Naive thymus-derived CD8-positive, alpha-beta T cell (primary cell): Measurements from ENCODE around the gene SIVA1. TPM values are rescaled to one million over a fixed set of nuclear protein-coding genes. Genes with fewer than 3 reads are reported as not detected.

Experiments used
- ATAC-seq, 2 donors: fragments of 150-1000 bp; cut with Tn5 transposase in 1 of 2; sonication (Bioruptor Pico), chemical (Tn5 transposase) in 1 of 2; 1 replicate in 1 of 2; 2 replicates in 1 of 2; pipeline ENCODE4 v1.10.0; 2021; ENCODE audit warnings: mild to moderate bottlenecking in 2 of 2, moderate library complexity in 2 of 2
- POLR2A ChIA-PET: fragments of 350-600 bp; sonication (Branson Sonifier 250); formaldehyde crosslinking; loops from one replicate; lab custom pipeline; 2021; ENCODE audit warnings: antibody characterized with exemption; lab: Charles Lee
- DNase-seq, 10 donors: peaks; one replicate each; pipeline versions ENCODE4 v3.0.0 to v3.0.0-alpha.2; 2020 to 2022
- H3K27ac Mint-ChIP-seq, 10 donors: one replicate each; pipeline ENCODE4 v1.8.0; 2020 to 2022; ENCODE audit warnings: mild to moderate bottlenecking in 10 of 10, mixed read lengths in 10 of 10, moderate library complexity in 4 of 10, inconsistent platforms in 1 of 10
- H3K27me3 Mint-ChIP-seq, 5 donors: one replicate each; pipeline ENCODE4 v1.8.0; 2021 to 2022; ENCODE audit warnings: mixed read lengths in 5 of 5
- H3K36me3 Mint-ChIP-seq, 3 donors: one replicate each; pipeline ENCODE4 v1.8.0; 2020 to 2022; ENCODE audit warnings: mixed read lengths in 3 of 3, mild to moderate bottlenecking in 2 of 3, inconsistent platforms in 1 of 3
- H3K4me1 Mint-ChIP-seq, 4 donors: one replicate each; pipeline ENCODE4 v1.8.0; 2021 to 2022; ENCODE audit warnings: mixed read lengths in 4 of 4
- H3K4me3 Mint-ChIP-seq, 10 donors: one replicate each; pipeline ENCODE4 v1.8.0; 2020 to 2022; ENCODE audit warnings: mild to moderate bottlenecking in 10 of 10, mixed read lengths in 10 of 10, moderate library complexity in 6 of 10, inconsistent platforms in 1 of 10
- H3K9me3 Mint-ChIP-seq, 9 donors: one replicate each; pipeline ENCODE4 v1.8.0; 2020 to 2022; ENCODE audit warnings: mixed read lengths in 9 of 9, mild to moderate bottlenecking in 3 of 9, inconsistent platforms in 1 of 9, moderate library complexity in 1 of 9
- polyA plus RNA-seq, 3 donors: library from polyadenylated mRNA; unstranded; fragments of 300-500 nt; fragmentation: Illumina TruSeq; gene quantifications; one replicate each; pipeline ENCODE4 v1.2.3, GENCODE V29; 2021
- total RNA-seq, 8 experiments: library from RNA in 2 of 8; stranded (reverse) in 2 of 8; gene quantifications; one replicate each; pipeline ENCODE4 v1.2.3 and lab custom pipeline; 2021 to 2026

SIVA1 gene
- total and polyA plus RNA-seq, 5 experiments from 2014 or later = 75.4 to 297 (median 248) TPM

DNA sequence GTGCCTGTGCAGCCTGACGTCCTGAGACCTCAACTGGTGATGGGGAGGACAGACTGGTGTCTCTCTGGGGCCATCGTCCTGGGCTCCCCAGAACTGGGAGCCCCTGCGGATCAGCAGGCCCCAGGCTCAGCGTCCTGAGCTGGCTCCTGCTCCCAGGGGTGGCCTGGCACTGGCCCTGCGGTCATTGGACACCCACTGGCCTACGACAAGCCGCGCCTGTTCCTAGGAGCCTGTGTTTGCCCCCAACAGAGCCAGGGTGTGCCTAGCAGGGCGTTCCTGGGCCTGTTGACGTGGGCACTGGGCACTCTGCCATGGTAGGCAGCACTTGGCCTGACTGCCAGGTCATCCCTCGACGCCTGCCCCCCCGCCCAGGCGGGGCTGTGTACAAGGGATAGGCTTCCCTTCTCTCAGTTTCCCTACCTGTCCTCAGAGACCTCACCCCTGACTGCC, 20.6 kb upstream of the SIVA1 start:
- Mint-ChIP-seq H3K36me3 (no peaks in the 10 kb centered on the region), H3K27ac (no peak overlapping the region), H3K4me1 (peaks cover 0 to 3% (median under 1%) of the 10 kb centered on the region in 4 donors), H3K27me3 (no peaks in the 10 kb centered on the region), H3K9me3 (no peaks in the 10 kb centered on the region), H3K4me3 (no peak overlapping the region)
- DNase-seq (no peak), ATAC-seq (no peak)
- POLR2A ChIA-PET = no interaction called here

DNA sequence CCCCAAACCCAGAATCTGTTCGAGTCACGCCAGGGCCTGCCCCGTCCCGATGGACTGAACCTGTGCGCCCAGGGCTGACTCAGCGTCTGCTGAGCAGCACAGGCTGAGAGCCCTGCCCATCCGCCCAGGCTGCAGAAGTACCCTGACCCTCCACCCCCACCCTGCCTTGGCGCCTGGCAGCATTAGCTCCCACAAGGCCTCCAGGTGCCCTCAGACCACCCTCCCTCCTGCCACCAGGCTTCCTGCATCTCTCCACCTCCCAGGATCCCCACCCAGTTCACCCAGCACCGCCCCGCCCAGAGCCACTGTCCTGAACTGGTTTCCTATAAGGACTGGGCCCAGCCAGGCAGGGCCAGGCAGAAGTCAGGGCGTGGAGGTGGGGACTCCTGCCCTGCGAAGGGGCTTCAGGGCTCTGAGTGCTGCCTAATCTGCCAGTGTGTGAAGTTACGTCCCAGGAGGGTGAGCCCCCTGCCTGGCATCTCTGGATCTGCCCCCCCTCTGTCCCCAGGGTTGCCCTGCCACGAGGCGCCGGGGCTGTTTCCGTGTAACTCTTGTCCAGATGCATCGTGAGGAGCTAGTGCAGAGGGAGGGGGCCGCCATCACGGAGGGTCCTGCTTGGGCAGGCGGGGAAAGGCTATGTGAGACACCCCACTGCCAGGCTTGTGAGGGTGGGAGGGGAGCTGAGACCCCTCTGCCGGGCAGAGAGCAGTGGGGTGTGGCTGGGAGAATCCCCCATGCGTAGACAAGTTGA, 19.8 kb upstream of the SIVA1 start:
- Mint-ChIP-seq H3K9me3 (no peaks in the 10 kb centered on the region), H3K4me3 (no peak overlapping the region), H3K36me3 (no peaks in the 10 kb centered on the region), H3K4me1 (peaks cover 0 to 2% (median 0%) of the 10 kb centered on the region in 4 donors), H3K27me3 (no peaks in the 10 kb centered on the region), H3K27ac (no peak overlapping the region)
- POLR2A ChIA-PET = no interaction called here
- ATAC-seq (no peak), DNase-seq (no peak)

DNA sequence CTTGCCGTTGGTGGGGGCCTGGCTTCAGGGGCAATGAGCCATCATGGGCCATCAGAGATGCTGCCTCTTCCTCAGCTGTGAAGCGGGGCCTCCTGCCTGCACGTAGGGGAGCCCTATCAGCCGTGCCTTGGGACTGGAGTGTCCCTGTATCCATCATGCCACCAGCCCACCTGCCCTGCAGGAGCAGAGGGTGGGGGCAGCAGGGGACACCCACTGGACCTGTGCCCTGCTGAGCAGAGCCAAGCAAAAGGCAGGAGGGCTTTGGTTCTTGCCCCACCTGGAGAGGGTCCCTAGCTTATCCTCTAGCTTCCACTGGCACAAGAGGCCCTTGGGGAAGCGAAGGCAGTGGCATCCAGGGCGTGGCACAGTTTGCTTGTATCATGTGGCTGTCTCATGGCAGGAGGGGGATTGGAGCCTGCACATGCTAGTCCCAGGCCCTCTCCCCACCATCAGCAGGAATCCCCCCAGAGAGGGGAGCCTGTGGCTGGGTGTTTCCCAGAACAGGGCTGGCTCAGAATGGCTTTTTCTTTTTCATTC, 18.8 kb upstream of the SIVA1 start:
- DNase-seq (no peak), ATAC-seq (no peak)
- no peaks in the 10 kb centered on the region for H3K36me3 Mint-ChIP-seq
- peaks cover 0 to 2% (median 0%) of the 10 kb centered on the region in 4 donors for H3K4me1 Mint-ChIP-seq
- no peak overlapping the region for H3K4me3 Mint-ChIP-seq
- peak overlapping the region in 1 of 10 donors; percentile 31 for H3K27ac Mint-ChIP-seq
- H3K27me3 Mint-ChIP-seq = no peaks in the 10 kb centered on the region
- POLR2A ChIA-PET = no interaction called here
- no peaks in the 10 kb centered on the region for H3K9me3 Mint-ChIP-seq

DNA sequence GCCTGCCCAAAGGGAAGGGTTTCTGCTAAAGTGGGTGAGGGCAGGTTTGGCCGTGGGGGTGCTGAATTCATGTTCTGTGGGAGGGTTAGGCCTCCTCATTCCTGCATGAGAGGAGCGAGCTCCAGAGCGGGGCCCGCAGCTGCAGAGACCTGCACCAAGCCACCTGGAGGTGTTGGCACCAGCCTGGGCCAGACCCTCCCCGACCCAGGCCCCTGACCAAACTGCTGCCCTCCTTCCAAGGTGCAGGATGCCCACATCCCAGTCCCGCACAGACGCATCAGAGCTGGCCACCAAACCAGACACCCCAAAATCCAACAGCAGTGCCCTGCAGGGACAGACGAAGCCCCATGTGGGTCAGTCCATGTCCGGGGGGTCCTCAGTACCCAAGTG, 18.4 kb upstream of the SIVA1 start:
- peaks cover 0 to 2% (median 0%) of the 10 kb centered on the region in 4 donors for H3K4me1 Mint-ChIP-seq
- H3K4me3 Mint-ChIP-seq = no peak overlapping the region
- ATAC-seq (no peak), DNase-seq (no peak)
- no peaks in the 10 kb centered on the region for H3K36me3 Mint-ChIP-seq
- POLR2A ChIA-PET = no interaction called here
- H3K9me3 Mint-ChIP-seq = no peaks in the 10 kb centered on the region
- H3K27ac Mint-ChIP-seq = no peak overlapping the region
- H3K27me3 Mint-ChIP-seq = no peaks in the 10 kb centered on the region

DNA sequence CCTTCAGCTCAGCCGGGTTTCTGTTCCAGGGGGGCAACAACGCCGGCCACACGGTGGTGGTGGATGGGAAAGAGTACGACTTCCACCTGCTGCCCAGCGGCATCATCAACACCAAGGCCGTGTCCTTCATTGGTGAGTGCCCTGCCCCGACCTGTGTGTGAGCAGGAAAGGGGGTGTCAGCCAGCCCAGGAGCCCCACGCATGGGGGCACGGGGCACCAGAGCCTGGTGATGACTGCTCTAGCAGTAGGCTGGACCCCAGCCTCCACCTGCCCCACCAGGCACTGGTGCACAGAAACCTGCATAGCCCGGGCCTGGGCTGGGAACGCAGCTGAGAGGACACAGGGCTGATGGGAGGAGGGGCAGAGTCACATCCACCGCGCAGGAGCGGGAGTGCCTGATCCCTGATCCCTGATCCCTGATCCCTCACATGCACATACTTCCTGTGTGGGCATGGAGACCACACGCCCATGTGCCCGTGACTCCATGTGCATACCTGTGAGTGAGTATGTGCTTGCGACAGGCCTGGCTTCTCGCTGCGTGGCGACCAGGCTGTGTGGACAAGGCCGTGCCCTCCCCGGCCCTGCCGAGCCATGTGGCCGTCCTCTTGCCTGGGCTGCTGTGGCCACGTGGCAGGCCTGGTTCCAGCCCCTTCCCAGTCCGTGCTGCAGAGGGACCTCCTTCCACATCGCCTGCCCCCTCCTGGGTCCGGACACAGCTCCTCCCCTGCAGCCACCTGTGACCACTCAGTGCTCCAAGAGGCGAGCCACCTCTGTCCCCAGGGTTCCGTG, 17.8 kb upstream of the SIVA1 start:
- Mint-ChIP-seq H3K36me3 (no peaks in the 10 kb centered on the region), H3K27ac (peak overlapping the region in 1 of 10 donors; percentile 75), H3K9me3 (no peaks in the 10 kb centered on the region), H3K4me1 (peaks cover 0 to 2% (median 0%) of the 10 kb centered on the region in 4 donors), H3K27me3 (no peaks in the 10 kb centered on the region), H3K4me3 (no peak overlapping the region)
- no peak for ATAC-seq
- POLR2A ChIA-PET = interaction anchor here (0.6 kb wide), 1 partner anchor 23 kb away, joined by 7 read pairs; no protein-coding TSS in a partner anchor
- no peak for DNase-seq

DNA sequence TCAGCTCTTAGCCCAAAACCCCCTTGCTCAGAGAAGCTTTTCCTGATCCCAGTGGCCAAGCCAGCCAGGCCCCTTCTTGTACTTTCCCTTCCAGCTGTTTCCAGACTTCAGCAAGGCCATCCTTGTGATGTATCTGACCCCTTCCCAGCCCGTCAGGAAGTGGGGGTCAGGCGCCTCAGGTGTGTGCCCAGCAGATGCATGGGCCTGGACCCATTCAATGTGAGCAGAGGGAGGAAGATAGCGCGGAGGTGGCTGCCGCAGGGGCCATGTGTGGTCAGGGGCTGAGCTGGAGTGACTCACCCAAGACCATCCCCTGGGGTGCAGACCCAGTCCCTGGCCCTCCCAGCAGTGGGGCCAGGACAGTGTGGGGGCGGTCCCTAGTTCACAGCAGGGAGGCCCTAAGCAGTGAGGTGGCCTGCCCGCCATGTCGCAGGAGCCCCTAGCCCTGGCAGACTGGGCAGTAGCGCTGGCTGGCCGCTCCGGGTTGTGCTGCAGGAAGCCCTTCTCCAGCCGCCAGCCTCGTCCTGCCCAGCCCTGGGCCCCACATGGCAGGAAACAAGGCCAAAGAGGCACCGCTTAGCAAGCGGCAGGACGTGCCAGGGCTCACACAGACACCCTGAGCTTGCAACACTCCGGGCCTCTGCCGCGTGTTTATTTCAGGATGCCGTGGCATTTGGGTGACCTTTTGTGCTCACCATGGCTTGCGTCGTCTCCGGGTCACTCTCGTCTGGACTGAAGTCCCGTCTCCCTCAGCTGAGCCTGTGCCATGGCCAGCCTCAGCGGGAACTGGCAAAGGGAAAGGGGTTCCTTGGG, 16.9 kb upstream of the SIVA1 start:
- H3K27ac Mint-ChIP-seq = peak overlapping the region in 1 of 10 donors; percentile 75
- H3K4me1 Mint-ChIP-seq = peaks cover 0 to 2% (median 0%) of the 10 kb centered on the region in 4 donors
- POLR2A ChIA-PET = interaction anchor here (0.6 kb wide), 1 partner anchor 23 kb away, joined by 7 read pairs; no protein-coding TSS in a partner anchor
- DNase-seq (no peak), ATAC-seq (no peak)
- no peaks in the 10 kb centered on the region for H3K27me3 Mint-ChIP-seq
- no peaks in the 10 kb centered on the region for H3K36me3 Mint-ChIP-seq
- no peaks in the 10 kb centered on the region for H3K9me3 Mint-ChIP-seq
- H3K4me3 Mint-ChIP-seq = no peak overlapping the region

DNA sequence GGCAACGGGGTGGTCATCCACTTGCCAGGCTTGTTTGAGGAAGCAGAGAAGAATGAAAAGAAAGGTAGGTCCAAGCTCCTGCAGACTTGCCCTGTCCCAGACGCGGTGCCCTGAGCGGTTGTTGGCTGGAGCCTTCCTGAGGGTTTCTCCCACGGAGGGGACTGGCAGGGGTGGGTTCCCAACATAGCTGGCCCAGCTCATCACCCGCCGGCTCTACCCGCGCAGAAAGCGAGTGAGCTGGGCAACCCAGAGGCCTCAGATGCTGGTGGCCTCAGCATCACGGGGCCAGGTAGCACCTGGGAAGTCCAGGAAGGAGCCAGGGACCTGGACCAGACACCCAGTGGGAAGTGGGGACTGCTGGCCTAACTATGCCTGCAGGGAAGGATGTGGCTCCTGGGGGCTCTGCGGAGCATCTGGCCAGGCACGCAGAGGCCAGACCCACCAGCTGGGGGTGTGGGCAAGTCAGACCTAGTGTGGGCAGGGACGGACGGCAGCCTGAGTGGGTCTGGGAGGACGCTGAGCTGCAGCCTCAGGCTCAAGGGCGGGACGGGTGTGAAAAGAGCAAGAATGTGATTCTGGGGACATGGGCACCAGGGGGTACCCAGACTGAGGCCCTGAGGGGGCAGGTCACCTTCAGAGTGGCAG, 14.4 kb upstream of the SIVA1 start:
- Mint-ChIP-seq H3K27ac (peak overlapping the region in 1 of 10 donors; percentile 18), H3K4me1 (peaks cover 0 to 2% (median 0%) of the 10 kb centered on the region in 4 donors), H3K27me3 (no peaks in the 10 kb centered on the region), H3K9me3 (no peaks in the 10 kb centered on the region), H3K4me3 (no peak overlapping the region), H3K36me3 (no peaks in the 10 kb centered on the region)
- no peak for ATAC-seq
- DNase-seq = no peak
- POLR2A ChIA-PET = no interaction called here

DNA sequence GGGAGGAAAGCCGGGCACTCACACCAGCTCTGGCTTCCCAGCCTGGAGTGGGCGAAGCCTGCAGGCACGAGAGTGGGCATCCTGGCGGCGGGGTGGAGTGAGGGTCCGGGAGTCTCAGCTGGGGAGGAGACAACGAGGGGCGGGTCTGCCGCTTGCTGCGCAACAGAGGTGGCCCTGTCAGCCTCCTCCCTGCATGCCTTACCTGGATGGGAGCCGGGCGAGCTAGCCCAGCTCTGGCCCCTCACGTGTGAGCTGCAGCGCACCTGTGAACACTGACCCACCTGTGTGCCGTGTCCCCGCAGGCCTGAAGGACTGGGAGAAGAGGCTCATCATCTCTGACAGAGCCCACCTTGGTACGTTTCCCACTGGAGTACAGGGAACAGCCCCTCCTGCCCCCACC, 13.9 kb upstream of the SIVA1 start:
- Mint-ChIP-seq H3K27ac (no peak overlapping the region), H3K36me3 (no peaks in the 10 kb centered on the region), H3K9me3 (no peaks in the 10 kb centered on the region), H3K27me3 (no peaks in the 10 kb centered on the region), H3K4me3 (no peak overlapping the region), H3K4me1 (peaks cover 0 to 2% (median 0%) of the 10 kb centered on the region in 4 donors)
- POLR2A ChIA-PET = no interaction called here
- DNase-seq = no peak
- no peak for ATAC-seq

DNA sequence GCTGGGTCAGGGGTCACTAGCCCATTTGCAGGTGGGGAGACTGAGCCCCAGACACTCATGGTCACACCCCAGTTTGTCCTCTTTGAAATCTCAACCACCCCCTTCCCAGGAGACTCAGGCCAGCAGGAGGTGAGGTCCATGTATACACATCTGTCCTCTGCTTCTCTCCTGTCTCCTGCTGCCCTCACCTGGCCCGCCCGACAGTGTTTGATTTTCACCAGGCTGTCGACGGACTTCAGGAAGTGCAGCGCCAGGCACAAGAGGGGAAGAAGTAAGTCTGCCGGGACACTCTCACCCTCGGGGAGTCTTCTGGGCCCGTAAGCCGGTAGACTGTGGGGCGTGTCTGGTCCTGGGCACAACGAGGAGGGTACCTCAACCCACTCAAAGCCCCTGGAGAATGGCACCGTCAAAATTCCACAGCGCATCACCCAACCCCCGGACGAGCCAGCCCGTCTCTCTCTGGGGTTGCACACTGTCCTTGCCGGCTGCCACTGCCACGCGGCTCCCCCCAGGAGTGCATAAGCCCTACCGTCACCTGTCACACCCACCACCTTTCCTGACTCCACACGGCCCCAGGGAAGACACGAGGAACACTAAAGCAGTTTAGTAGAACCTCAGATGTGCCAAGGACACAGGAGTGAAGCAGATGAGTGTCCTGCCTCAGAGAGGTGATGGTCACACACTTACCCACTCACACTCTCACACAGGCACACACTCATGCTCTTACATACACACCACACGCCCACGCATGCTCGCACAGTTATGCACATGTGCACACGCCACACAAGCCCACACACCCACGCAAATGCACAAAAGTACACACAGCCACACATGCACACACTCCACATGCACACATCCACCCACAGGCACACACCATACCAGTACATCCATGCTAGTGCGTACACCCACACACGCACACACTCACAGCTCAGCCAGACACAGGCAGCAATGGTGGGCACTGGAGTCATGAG, 13.1 kb upstream of the SIVA1 start:
- Mint-ChIP-seq H3K36me3 (no peaks in the 10 kb centered on the region), H3K27ac (no peak overlapping the region), H3K4me3 (no peak overlapping the region), H3K9me3 (no peaks in the 10 kb centered on the region), H3K27me3 (no peaks in the 10 kb centered on the region), H3K4me1 (peaks cover 0 to 2% (median 0%) of the 10 kb centered on the region in 4 donors)
- ATAC-seq (no peak), DNase-seq (peak in 1 of 10 donors; percentile 11)
- POLR2A ChIA-PET = no interaction called here

DNA sequence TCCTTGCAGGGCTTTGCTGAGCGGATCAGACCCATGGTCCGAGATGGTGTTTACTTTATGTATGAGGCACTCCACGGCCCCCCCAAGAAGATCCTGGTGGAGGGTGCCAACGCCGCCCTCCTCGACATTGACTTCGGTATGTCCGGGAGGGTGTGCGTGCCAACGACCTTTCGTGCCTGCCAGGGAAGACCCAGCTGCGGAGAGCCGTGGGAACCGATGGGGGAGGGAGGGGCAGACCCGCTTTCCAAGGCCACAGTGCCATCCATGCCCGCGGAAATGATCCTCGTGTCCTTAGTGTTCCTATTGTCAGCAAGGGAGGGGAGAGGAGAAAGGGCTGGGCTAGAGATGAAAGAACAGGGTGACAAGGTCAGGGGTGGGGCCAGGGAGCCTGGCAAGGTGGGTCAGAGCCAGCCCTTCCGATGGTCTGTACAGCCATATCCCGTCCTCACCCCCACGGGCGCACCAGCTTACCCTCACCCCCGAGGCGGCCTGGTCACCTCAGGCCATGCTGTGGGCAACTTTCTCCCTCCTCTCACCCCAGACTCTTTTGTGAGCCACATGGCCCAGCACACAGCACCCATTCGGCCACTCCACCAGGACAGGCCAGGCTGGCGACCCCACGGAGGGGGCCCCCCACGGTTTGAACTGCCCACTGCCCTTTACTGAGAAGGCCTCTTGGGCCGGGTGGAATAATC, 11.7 kb upstream of the SIVA1 start:
- no peak for ATAC-seq
- Mint-ChIP-seq H3K4me3 (no peak overlapping the region), H3K27ac (peak overlapping the region in 1 of 10 donors; percentile 40), H3K4me1 (peaks cover 0 to 4% (median under 1%) of the 10 kb centered on the region in 4 donors), H3K36me3 (no peaks in the 10 kb centered on the region), H3K9me3 (no peaks in the 10 kb centered on the region), H3K27me3 (no peaks in the 10 kb centered on the region)
- peak in 1 of 10 donors; percentile 50 for DNase-seq
- POLR2A ChIA-PET = no interaction called here

DNA sequence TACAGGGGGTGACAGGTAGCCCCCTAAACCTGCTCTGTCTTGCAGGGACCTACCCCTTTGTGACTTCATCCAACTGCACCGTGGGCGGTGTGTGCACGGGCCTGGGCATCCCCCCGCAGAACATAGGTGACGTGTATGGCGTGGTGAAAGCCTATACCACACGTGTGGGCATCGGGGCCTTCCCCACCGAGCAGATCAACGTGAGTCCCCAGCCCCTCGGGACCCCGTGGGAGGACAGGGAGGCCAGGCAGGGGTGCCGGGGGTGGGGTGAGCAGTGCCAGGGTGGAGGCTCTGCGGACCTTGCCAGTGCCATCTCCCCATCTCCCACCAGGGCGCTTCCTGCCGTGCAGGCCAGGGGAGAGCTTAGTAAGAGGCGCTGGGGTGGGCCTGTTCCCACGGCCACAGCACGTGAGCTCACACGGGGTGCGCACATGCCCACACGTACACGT, 11.1 kb upstream of the SIVA1 start:
- no peaks in the 10 kb centered on the region for H3K9me3 Mint-ChIP-seq
- no peaks in the 10 kb centered on the region for H3K36me3 Mint-ChIP-seq
- H3K27me3 Mint-ChIP-seq = no peaks in the 10 kb centered on the region
- peaks cover 0 to 4% (median 0%) of the 10 kb centered on the region in 4 donors for H3K4me1 Mint-ChIP-seq
- no peak overlapping the region for H3K27ac Mint-ChIP-seq
- no peak for ATAC-seq
- H3K4me3 Mint-ChIP-seq = no peak overlapping the region
- peak in 1 of 10 donors; percentile 50 for DNase-seq
- POLR2A ChIA-PET = no interaction called here
